ENCODE measurements around the gene ACOXL.

DNA sequence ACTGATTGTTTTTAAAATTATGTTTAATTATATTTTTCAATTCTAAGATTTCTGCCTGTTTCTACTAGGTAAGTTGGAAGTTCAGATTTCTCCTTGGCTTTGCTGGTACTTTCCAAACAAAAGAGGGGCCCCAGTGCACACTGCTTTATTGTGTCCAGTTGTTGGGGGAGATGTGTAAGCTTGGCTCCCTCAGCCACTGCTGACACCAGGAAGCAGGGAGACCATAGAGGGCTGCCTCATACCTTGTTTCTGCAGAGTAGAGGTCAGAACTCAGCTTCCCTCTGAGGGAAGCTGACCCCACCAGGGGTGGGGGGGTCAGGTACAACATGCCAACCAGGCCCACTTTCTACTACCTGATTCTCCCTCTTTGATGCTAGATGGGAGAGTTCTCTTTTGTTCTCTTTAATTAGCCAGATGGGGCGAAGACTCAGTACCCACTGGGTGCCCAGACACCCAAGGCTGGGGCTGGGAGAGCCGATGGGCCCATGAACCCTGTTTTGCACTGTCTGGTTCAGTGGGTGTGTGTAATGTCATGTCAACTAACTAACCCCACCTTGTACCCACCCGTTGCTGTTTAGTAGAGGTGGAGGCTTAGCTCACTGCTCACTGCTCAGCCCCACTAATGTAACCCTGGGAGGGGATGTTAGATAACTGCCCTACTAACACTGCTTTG, 403.0 kb downstream of the ACOXL start:
- TF ChIP-seq, protein P1, sequence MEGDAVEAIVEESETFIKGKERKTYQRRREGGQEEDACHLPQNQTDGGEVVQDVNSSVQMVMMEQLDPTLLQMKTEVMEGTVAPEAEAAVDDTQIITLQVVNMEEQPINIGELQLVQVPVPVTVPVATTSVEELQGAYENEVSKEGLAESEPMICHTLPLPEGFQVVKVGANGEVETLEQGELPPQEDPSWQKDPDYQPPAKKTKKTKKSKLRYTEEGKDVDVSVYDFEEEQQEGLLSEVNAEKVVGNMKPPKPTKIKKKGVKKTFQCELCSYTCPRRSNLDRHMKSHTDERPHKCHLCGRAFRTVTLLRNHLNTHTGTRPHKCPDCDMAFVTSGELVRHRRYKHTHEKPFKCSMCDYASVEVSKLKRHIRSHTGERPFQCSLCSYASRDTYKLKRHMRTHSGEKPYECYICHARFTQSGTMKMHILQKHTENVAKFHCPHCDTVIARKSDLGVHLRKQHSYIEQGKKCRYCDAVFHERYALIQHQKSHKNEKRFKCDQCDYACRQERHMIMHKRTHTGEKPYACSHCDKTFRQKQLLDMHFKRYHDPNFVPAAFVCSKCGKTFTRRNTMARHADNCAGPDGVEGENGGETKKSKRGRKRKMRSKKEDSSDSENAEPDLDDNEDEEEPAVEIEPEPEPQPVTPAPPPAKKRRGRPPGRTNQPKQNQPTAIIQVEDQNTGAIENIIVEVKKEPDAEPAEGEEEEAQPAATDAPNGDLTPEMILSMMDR (conservative IDR thresholded peaks at IDR 0.05 in 1 of 2, IDR thresholded peaks at IDR 0.05 in 1 of 2; ENCODE audit: extremely low read depth in 1 of 2, insufficient read depth in 1 of 2, low read depth in 1 of 2, low read length in 2 of 2) = no peak
- TF ChIP-seq EZH2 (IDR thresholded peaks at IDR 0.05; ENCODE audit: borderline replicate concordance, low read length) = no peak

Data from mammary epithelial cell (primary cell).